GM20431 (cell line): Measurements from ENCODE around the gene SPTBN4.
"Not testable (repeated sequence)": the region's sequence is repeated elsewhere in the genome, so short reads cannot be mapped to it uniquely, and the experiment has no call there.

Source experiments
- in situ Hi-C: fragments of 300-500 bp; cut with MseI, MboI; formaldehyde crosslinking; loops from one replicate; pipeline ENCODE4 v1.15.0; 2020; ENCODE audit warnings: low sequenced_read_pairs; ENCODE audit not compliant: unreplicated experiment

Gene SPTBN4

DNA sequence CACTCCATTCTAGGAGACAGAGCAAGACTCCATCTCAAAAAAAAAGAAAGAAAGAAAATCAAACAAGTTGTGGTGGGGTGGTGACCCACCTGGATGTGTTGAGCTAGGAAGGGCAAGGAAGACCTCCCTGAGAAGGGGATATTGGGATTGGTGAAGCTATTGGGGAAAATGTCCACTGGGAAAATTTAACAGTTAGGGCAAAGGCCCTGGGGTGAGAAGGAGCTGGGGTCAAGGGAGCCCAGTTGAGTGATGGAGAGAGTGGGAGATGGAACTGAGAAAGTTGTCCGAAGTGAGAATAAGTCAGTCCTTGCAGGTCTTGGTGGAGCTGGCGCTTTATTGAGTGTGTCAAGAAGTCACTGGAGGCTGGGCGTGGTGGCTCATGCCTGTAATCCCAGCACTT, 28.5 kb upstream of the SPTBN4 start:
- in situ Hi-C loops: no loop called here

DNA sequence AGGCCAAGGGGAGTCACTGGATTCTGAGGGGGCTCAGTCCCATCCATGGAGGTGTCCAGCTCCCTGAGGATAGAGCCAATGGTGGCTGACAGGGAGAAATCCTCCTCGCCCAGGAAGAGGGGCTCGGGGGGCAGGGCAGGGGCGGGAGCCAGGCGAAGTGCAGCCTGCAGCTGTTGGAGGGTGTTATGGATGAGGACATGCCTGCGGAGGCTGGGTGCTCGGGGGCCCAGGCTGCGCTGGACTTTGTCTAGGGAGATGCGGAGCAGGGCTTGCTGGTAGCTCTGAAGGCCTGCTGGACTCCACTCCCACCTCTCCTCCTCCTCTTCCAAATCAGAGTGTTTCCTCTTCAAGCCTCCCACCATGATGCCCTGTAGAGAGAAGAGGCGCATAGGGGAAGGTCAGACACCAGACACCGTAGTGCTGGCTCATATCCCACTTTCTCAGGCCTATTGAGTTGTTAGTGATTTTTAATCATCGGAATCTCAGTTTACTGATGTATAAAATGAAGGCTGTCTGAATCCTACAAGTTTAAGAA, 25.0 kb upstream of the SPTBN4 start:
- in situ Hi-C loops: no loop called here

DNA sequence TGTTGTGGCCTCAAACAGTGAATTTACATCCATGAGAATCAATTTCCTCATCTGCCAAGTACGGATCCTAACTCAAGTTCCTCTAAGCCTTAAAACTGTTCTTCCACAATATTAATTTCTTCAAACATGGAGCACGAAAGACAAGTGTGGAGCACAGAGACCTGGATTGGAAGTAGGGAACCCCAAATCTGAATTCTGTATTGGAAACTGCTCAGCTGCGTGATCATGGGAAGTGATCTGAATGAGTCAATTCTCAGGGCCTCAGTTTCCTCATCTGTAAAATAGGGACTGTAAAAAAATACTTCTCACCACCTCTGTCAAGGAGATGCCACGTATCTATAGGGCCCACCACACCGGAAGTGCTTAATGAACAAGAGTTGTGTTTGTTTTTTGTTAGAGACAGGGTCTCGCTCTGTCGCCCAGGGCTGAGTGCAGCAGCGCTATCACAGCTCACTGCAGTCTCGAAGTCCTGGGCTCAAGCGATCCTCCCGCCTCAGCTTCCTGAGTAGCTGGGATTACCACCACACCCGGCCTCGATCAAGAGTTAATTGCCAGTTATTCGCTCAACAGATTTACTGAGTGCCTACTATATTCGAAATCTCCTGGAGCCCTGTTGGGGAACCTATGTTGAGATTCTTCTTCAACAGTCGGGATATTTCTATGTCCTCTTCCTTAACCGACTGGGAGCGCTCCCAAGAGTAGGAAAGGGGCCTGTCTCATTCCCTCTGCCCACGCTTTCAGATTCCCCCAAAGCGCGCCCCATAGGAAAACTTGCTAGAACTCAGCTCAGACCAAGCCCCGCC, 24.3 kb upstream of the SPTBN4 start:
- in situ Hi-C loops: no loop called here

DNA sequence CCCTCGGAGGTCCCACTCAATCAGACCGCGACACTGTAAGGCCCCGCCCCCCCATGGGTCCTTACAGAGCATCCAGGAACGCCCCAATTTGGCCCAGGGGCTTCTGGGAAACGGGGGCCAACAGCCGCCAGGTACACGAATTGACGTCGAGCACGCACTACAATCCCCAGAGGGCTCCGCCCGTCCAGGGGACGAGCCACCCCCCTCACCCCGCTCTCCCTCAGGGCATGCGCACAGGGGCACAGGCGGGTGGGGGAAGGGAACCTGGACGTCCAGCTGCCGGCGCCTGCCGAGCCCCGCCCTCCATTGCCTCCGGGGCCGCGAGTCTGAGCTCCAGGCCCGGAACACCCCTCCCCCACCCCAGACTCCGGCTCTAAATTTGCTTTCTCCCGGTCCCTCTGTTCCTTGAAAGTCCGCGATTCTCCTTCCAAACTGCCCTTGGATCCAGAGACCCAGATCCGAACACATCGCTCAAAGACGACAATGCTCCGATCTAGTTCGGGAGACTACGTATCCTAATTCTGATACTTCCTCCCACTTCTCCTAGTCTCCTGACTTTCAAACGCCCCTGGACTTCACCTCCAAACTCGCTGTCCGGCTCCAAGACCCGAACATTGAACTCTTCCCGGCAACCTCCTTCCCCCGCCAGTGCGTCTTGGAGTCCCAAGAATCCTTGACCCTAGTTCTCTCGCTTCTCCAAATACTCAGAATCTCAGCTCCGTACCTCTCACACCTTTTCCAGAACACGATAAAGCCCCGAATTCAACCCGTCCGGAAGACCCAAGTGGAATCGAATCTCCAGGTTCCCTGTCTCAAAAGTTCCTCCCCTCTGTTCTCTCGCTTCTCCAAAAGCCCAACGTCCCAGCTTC, 23.4 kb upstream of the SPTBN4 start:
- in situ Hi-C loops: no loop called here

DNA sequence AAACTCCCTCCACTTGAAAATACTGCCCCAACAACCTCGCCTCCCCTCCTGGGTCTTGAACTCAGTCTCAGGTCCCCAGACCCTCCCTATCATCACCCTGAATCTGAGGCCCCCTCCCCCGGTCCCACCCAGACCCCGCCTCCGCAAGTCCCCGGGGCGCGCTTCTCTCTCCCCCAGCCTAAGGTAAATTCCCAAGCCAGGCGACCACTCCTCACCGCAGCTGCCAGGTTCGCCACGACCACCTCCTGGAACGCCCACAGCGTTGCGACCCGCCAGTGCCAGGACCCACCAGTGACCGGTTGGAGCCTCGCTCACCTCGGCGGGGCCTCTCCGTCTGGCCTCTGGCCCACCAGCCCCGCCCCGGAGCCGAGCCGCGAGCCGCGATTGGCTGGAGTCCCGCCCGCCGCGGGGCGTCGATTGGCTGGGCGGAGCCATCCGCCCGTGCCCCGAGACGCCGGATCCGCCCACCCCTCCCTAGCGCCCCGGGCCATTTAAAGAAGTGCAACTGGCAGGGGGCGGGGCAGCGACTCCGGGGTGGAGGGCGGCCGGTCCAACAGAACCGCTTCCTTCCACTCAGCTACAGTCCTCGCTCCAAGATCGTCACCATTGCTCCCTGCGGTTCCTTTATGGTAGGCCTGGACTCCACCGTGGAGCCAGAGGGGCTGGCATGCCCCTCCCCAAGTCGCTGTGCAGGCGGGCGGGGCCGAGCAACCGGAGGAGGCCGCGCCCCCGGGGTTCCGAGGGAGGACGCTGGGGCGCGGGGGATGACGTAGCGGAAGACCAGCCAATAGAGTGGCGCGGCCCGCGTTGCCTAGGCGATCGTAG, 22.6 kb upstream of the SPTBN4 start, which contains the start of gene SERTAD3:
Gene SERTAD3 (minus strand): TSS at position 336 of the 825 bp plus-strand sequence. CDS start 2,255 bp downstream, outside the sequence.
- in situ Hi-C loops: no loop called here

DNA sequence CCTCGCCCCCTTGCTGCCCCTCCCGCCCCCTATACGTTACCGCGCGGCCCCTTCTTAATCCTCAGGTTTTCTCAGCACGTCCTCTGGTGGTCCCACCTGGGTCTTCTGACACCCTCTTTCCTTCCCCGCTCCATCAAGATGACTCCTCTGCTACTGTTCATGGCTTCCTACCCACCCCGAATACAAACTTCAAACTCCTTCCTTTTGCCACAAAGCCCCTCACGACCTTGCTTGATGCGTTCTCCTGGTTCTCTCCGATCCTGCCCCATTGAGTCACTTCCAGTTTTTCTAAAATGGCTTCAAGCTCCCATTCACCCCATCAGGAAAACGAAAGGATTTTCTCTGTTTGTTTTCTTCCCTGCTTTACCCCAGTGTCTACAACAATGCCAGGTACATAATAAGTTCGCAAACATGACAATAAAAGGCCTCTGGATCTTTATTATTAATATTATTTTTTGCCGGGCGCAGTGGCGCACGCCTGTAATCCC, 21.9 kb upstream of the SPTBN4 start:
- in situ Hi-C loops: no loop called here

DNA sequence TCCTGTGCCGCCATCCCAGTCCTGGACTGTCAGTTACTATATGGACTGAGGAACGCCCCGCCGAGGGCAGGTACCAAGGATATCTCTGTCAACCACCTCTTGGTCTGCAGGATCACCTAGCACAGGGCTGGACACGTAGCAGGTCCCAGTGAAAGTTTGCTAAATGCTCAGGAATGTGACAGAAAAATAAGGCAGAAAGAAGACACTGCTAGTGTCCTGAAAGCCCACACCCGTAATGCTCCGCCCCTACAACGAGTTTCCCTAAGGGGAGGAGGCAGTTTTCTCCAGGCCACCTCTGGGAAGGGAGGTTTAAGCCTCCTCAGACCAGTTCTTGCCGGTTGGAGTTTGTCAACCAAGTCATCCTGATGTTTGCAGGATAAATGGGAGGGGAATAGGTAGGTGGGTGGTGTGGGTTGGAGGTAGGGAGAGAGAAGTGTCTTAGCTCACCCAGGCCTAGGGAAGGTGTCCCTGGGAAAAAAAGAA, 21.0 kb upstream of the SPTBN4 start:
- in situ Hi-C loops: no loop called here

DNA sequence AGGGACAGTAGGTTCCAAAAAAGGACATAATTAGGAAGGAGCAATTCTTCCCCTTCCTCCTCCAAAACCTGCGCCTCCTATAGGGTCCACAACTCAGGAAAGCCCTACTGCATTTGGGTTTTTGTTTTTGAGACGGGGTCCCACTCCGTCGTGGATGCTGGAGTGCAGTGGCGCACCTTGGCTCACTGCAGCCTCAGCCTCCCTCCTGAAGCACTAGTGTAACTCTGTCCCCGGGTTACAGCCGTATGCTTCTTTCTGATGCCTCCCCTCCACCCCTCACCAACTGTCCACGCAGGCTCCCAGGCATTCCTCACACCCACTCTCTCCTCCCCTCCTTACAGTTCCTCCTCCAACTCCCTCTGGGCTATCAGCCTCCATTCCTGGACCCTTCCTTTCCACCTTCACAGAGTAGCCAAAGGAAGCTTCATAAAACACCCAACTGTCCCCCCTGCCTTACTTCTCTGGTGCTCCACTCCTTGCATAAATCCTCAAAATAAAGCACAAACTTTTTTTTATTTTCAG, 20.5 kb upstream of the SPTBN4 start:
- in situ Hi-C loops: no loop called here

DNA sequence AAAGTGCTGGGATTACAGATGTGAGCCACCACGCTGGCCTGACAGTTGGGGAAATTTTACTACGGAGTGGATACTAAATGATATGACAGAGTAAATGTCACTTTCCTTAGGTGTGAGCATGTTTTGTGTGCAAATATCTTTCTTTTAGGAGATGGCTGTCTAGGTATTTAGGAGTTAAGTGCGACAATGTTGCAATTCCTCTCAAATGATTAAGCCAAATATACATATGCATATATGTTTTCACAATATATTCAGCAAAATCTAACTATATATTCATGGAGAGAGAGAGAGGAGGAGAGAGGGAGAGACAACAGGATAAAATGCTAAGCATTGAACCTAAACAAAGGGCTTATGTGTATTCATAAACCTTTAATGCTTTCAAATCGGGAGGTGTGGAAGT, 17.3 kb upstream of the SPTBN4 start:
- in situ Hi-C loops: no loop called here

DNA sequence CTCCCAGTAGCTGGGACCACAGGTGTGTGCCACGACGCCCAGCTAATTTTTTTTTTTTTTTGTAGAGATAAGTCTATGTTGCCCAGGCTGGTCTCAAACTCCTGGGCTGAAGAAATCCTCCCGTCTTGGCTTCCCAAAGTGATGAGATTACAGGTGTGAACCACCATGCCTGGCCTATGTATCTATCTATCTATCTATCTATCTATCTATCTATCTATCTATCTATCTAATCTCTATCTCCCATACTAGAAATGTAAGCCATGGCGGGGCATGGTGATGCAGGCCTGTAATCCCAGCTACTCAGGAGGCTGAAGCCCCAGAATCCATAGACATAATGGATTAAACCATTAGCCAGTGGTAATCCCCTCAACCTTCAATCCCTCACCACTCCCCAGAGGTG, 16.1 kb upstream of the SPTBN4 start:
- in situ Hi-C loops: no loop called here

DNA sequence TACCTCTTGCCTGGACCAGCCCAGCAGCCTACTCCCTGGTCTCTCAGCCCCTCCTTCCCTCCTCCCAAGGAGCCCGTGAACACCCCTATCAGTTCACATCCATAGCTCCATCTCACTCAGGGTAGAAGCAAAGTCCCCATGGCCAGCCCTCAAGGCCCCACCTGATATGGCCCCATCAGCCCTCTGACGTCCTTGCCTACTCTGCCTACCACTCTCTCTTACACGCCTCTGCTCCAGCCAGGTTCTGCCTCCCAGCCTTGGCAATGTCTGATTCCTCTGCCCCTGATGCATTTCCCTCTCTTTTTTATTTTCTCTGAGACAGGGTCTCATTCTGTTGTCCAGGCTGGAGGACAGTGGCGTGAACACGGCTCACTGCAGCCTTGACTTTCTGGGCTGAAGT, 14.8 kb upstream of the SPTBN4 start:
- in situ Hi-C loops: no loop called here

DNA sequence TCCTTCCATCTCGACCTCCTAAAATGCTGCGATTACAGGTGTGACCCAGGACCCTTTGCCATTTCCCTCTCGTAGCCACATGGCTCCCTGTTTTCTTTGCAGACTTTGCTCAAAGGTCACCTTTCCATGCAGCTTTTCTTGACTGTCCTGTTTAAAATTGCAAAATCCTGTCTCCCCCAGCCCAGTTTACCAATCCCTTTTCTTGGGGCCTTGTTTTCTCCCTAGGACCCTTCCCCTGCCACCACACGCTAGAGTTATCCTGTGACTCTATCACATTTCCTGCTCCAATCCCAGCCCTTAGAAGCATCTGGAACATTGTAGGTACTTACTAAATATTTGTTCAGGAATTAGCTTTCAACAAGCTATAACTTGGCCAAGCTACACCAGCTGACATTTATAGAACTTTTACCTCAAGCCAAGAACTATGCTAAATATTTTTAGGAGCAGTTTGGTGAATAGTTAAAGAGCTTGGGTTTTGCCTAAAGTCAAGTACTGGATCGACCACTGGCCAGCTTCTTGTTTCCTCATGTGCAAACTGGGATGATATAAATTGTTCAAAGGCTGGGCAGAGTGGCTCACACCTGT, 13.6 kb upstream of the SPTBN4 start:
- in situ Hi-C loops: no loop called here

DNA sequence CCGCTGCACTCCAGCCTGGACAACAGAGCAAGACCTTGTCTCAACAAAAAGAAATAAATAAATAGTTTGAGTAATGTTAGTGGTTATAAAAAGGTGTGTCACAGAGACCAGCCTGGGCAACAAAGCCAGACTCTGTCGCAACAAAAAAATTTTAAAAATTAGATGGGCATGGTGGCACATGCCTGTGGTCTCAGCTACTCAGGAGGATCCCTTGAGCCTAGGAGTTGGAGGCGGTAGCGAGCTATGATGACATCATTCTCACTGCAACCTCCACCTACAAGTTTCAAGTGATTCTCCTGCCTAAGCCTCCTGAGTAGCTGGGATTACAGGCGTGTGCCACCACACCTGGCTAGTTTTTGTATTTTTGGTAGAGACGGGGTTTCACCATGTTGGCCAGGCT, 12.9 kb upstream of the SPTBN4 start:
- in situ Hi-C loops: not testable (repeated sequence)

DNA sequence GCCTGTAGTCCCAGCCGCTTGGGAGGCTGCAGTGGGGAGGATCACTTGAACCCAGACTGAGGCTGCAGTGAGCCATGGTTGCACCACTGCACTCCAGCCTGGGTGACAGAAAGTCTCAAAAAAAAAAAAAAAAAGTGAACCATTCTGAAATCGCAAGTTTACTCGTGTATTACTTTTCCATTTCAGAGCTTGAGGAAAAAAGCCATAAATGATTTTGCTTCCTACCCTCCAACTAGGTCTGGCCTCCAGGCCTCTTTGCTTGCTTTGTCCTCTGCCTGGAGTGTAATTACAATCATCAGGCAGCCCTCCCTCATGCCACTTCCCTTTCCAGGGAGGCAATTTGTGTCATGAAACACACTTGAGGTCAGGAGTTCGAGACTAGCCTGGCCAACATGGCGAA, 9.8 kb upstream of the SPTBN4 start:
- in situ Hi-C loops: no loop called here

DNA sequence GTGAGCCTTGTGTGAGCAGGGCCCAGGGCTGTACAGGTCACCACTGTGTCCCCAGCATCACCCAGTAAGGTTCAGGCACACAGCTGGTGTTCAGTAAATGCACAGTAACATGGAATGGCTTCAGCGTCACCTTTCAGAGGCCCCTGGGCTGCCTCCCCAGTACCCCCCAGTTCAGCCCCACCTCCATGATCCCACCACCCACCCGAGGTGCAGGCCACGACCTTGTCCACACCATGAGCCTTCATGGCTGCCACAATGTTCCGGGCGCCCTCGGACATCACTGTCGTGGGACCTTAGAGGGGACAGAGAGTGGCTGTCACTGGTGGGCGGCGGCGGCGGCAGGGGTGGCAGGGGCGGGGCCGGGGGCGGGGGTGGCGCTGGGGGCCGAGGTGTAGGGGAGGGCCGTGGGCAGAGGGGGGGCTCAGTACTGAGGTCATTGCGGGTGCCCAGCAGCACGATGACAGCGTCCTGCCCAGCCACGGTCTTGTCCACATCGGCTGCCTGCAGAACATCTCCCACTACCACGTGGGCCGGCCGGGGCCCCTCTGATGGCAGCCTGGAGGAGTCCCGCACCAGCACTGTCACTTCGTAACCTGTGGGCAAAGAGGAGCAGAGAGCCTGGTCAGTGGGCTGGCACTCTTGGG, 8.7 kb upstream of the SPTBN4 start:
- in situ Hi-C loops: no loop called here

DNA sequence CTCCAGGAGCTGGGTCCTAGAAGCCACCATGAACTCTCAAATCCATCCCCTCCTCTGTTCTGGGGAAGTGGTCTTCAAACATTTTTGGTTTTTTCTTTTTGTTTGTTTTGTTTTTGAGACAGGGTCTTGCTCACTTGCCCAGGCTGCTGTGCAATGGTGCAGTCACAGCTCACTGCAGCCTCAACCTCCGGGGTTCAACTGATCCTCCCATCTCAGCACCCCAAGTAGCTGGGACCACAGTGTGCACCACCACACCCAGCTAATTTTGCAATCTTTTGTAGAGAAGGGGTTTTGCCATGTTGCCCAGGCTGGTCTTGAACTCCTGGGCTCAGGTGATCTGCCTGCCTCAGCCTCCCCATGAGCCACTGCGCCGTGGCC, 8.2 kb upstream of the SPTBN4 start:
- in situ Hi-C loops: no loop called here

DNA sequence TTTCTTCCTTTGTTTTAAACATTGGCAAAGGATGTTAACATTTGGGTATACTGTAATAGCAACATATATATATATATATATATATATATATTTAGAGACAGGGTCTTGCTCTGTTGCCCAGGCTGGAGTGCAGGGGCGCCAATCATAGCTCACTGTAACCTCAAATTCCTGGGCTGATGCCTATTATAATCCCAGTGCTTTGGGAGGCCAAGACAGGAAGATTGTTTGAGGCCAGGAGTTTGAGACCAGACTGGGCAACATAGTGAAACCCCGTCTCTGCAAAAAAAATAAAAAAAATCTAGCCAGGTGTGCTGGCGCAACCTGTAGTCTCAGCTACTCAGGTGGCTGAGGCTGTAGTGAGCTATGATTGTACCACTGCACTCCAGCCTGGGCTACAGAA, 6.6 kb upstream of the SPTBN4 start:
- in situ Hi-C loops: no loop called here

DNA sequence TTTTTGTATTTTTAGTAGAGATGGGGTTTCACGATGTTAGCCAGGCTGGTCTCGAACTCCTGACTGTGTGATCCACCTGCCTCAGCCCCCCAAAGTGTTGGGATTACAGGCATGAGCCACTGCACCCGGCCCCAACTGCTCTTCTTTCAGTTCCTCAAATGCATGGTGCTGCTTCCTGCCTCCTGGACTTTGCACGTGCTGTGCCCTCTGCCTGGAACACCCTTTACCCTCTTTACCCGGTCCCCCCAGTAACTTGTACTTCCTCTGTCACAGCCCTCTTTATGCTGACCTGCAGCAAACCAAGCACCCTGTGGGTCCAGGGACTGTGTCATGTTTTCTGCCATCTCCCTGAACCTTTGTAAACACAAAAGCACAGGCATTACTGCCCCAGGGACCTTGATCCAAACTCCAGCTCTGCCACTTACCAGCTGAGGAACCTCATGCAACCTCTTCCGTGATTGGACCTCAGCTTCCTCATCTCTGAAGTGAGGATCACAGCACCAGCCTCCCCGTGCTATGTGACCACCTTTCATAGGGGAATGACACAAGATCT, 5.1 kb upstream of the SPTBN4 start:
- in situ Hi-C loops: no loop called here
